ENCODE measurements around the gene CARD9. TPM values are rescaled to one million over a fixed set of nuclear protein-coding genes. Genes with fewer than 3 reads are reported as not detected.

Gene CARD9
- total and polyA plus RNA-seq, 2 donors (not counting 1 experiment from before 2014, with no cell fraction given): 0.69 to 3.3 TPM

DNA sequence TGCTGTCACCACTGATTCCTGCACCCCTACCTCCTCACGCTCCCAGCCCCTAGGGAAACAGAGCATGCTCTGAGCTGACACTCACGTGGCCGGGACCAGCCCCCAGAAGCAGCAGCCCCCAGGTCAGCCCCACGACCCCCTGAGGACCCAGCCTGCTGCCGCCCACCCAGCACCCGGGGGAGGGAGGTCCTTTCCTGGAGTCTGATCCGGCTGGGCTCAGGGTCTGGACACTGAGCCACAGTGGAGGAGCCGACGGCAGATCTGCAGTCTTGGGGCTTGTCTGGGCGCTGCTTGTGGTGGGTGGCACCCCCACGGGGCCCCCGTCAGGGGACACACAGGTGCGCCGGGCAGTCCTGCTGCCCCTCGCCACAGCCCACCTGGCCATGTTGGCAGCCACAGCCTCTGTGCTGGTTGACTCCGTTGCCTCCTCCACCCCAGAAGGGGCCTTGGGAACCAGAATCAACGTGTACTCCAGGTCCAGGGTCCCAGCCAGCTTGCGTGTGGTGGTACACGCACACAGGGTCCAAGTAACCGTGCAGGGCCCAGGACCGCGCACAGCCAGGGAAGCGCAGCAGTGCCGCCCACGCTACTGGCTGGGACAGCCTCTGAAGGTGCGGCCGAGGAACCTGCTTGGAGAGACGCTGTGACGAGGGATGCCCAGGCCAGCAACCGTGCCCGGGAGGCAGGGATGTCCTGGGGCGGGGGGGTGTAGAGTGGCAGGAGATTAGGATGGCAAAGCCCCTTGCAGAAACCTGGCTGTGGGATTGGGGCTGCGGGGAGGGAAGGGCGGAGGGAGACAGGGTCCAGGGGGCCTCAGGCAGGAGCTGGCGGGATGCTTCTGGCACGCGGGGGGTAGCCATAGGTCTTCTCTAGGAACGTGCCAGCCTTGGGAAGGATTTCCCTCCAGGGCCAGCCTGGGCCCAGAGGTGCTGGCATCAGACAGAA is 13.4 kb downstream of the CARD9 start:
- no peaks in the 10 kb centered on the region for H3K9me3 ChIP-seq (ENCODE audit: control insufficient read depth, insufficient read depth, low read depth, low read length)
- H4K20me1 ChIP-seq (ENCODE audit: control insufficient read depth, extremely low read depth, insufficient read depth, low read length): no peaks in the 10 kb centered on the region
- no peak overlapping the region for H3K4me3 ChIP-seq (replicated peaks in 1 of 4; ENCODE audit: control extremely low read depth in 1 of 4, insufficient read depth in 1 of 4, low read depth in 3 of 4, low read length in 4 of 4)
- no peak overlapping the region for H3K27ac ChIP-seq (ENCODE audit: insufficient read depth, low read length)
- TF ChIP-seq EZH2 (IDR thresholded peaks at IDR 0.05; ENCODE audit: low read length, missing control alignments): no peak
- TF ChIP-seq, protein P1, sequence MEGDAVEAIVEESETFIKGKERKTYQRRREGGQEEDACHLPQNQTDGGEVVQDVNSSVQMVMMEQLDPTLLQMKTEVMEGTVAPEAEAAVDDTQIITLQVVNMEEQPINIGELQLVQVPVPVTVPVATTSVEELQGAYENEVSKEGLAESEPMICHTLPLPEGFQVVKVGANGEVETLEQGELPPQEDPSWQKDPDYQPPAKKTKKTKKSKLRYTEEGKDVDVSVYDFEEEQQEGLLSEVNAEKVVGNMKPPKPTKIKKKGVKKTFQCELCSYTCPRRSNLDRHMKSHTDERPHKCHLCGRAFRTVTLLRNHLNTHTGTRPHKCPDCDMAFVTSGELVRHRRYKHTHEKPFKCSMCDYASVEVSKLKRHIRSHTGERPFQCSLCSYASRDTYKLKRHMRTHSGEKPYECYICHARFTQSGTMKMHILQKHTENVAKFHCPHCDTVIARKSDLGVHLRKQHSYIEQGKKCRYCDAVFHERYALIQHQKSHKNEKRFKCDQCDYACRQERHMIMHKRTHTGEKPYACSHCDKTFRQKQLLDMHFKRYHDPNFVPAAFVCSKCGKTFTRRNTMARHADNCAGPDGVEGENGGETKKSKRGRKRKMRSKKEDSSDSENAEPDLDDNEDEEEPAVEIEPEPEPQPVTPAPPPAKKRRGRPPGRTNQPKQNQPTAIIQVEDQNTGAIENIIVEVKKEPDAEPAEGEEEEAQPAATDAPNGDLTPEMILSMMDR (conservative IDR thresholded peaks at IDR 0.05 in 1 of 2, IDR thresholded peaks at IDR 0.05 in 1 of 2; ENCODE audit: low read depth in 1 of 2, low read length in 2 of 2): no peak
- peaks cover 28% of the 10 kb centered on the region for H3K36me3 ChIP-seq (ENCODE audit: control insufficient read depth, insufficient read depth, low read length)
- no peak overlapping the region for H3K4me2 ChIP-seq (ENCODE audit: extremely low read depth, insufficient read depth, low read length)
- no peaks in the 10 kb centered on the region for H3K79me2 ChIP-seq (ENCODE audit: control insufficient read depth, insufficient read depth, low read length)
- DNase-seq (ENCODE audit: low read depth in 2 of 2): no peak
- no peaks in the 10 kb centered on the region for H3K27me3 ChIP-seq (ENCODE audit: control insufficient read depth, insufficient read depth, low read length)
- H3K4me1 ChIP-seq (ENCODE audit: control insufficient read depth, extremely low read depth, insufficient read depth, low read length): peaks cover 21% of the 10 kb centered on the region
- no peak overlapping the region for H3K9ac ChIP-seq (ENCODE audit: insufficient read depth, low read length)
- no peak overlapping the region for H2AFZ ChIP-seq (ENCODE audit: low read length)

DNA sequence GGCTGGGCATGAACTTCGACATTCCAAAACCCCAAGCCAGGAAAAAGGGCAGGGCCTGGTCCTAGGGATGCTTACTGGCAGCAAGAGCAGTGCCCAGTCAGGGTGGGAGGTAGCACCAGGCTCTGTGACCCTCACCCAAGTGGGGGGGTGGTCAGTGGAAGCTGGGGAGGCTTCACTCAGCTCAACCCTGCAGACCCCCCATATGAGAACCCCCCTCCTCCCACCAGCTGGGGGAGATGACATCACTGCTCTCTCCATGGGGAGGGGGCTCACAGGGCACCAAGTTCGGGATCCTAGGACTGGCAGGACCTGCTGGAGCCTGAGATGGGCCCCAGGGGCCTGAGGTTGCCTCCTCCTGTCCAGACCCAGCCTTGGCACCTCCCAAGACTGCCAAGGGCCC is 14.6 kb downstream of the CARD9 start:
- no peaks in the 10 kb centered on the region for H3K9me3 ChIP-seq (ENCODE audit: control insufficient read depth, insufficient read depth, low read depth, low read length)
- no peak overlapping the region for H3K4me3 ChIP-seq (replicated peaks in 1 of 4; ENCODE audit: control extremely low read depth in 1 of 4, insufficient read depth in 1 of 4, low read depth in 3 of 4, low read length in 4 of 4)
- H3K27me3 ChIP-seq (ENCODE audit: control insufficient read depth, insufficient read depth, low read length): no peaks in the 10 kb centered on the region
- no peak for TF ChIP-seq EZH2 (IDR thresholded peaks at IDR 0.05; ENCODE audit: low read length, missing control alignments)
- TF ChIP-seq, protein P1 (conservative IDR thresholded peaks at IDR 0.05 in 1 of 2, IDR thresholded peaks at IDR 0.05 in 1 of 2; ENCODE audit: low read depth in 1 of 2, low read length in 2 of 2): no peak
- H3K4me2 ChIP-seq (ENCODE audit: extremely low read depth, insufficient read depth, low read length): no peak overlapping the region
- no peaks in the 10 kb centered on the region for H3K79me2 ChIP-seq (ENCODE audit: control insufficient read depth, insufficient read depth, low read length)
- no peak overlapping the region for H3K27ac ChIP-seq (ENCODE audit: insufficient read depth, low read length)
- peaks cover 25% of the 10 kb centered on the region for H3K4me1 ChIP-seq (ENCODE audit: control insufficient read depth, extremely low read depth, insufficient read depth, low read length)
- peaks cover 28% of the 10 kb centered on the region for H3K36me3 ChIP-seq (ENCODE audit: control insufficient read depth, insufficient read depth, low read length)
- H4K20me1 ChIP-seq (ENCODE audit: control insufficient read depth, extremely low read depth, insufficient read depth, low read length): no peaks in the 10 kb centered on the region
- no peak overlapping the region for H3K9ac ChIP-seq (ENCODE audit: insufficient read depth, low read length)
- DNase-seq (ENCODE audit: low read depth in 2 of 2): no peak
- H2AFZ ChIP-seq (ENCODE audit: low read length): no peak overlapping the region

DNA sequence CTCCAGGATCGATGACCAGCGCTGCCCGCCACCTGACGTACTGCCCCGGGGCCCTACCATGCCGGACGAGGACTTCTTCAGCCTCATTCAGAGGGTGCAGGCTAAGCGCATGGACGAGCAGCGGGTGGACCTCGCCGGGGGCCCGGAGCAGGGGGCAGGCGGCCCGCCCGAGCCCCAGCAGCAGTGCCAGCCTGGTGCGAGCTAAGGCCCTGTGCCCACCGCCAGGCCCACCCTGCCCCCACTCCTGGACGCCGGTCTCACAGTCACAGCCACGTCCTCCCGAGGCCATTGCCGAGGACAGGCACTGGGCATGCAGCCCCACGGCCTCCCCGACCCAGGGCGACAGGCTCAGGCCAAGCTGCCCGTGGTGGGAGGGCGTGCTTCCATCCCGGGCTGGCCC is 15.5 kb downstream of the CARD9 start:
- Histone ChIP-seq H3K79me2 (ENCODE audit: control insufficient read depth, insufficient read depth, low read length) (no peaks in the 10 kb centered on the region), H2AFZ (ENCODE audit: low read length) (no peak overlapping the region), H3K4me2 (ENCODE audit: extremely low read depth, insufficient read depth, low read length) (no peak overlapping the region), H4K20me1 (ENCODE audit: control insufficient read depth, extremely low read depth, insufficient read depth, low read length) (no peaks in the 10 kb centered on the region), H3K27ac (ENCODE audit: insufficient read depth, low read length) (no peak overlapping the region), H3K27me3 (ENCODE audit: control insufficient read depth, insufficient read depth, low read length) (no peaks in the 10 kb centered on the region), H3K4me3 (replicated peaks in 1 of 4; ENCODE audit: control extremely low read depth in 1 of 4, insufficient read depth in 1 of 4, low read depth in 3 of 4, low read length in 4 of 4) (no peak overlapping the region), H3K9me3 (ENCODE audit: control insufficient read depth, insufficient read depth, low read depth, low read length) (no peaks in the 10 kb centered on the region), H3K9ac (ENCODE audit: insufficient read depth, low read length) (no peak overlapping the region), H3K4me1 (ENCODE audit: control insufficient read depth, extremely low read depth, insufficient read depth, low read length) (peaks cover 25% of the 10 kb centered on the region), H3K36me3 (ENCODE audit: control insufficient read depth, insufficient read depth, low read length) (peaks cover 29% of the 10 kb centered on the region)
- DNase-seq (ENCODE audit: low read depth in 2 of 2): no peak
- TF ChIP-seq, protein P1 (conservative IDR thresholded peaks at IDR 0.05 in 1 of 2, IDR thresholded peaks at IDR 0.05 in 1 of 2; ENCODE audit: low read depth in 1 of 2, low read length in 2 of 2): no peak
- no peak for TF ChIP-seq EZH2 (IDR thresholded peaks at IDR 0.05; ENCODE audit: low read length, missing control alignments)

Data from fibroblast of lung (primary cell).